ENCODE measurements around the gene RREB1.

DNA sequence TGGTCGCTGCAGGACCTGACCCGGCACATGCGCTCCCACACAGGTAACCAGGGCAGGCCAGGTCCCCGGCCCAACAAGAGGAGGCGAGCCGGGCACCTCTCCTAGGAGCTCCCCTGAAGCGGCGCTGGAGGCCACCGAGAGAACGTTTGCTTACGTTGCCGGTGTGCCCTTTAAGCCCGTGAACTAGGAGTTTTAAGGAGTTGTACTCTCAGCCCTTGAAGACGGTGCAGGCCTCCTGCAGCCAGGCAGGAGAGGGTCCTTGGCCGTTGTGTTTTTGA lies 139.4 kb downstream of the RREB1 start:
- TF ChIP-seq, protein P1, sequence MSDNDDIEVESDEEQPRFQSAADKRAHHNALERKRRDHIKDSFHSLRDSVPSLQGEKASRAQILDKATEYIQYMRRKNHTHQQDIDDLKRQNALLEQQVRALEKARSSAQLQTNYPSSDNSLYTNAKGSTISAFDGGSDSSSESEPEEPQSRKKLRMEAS (IDR thresholded peaks at IDR 0.05; ENCODE audit: insufficient read depth, insufficient read length), result no peak
- TF ChIP-seq, protein P2, sequence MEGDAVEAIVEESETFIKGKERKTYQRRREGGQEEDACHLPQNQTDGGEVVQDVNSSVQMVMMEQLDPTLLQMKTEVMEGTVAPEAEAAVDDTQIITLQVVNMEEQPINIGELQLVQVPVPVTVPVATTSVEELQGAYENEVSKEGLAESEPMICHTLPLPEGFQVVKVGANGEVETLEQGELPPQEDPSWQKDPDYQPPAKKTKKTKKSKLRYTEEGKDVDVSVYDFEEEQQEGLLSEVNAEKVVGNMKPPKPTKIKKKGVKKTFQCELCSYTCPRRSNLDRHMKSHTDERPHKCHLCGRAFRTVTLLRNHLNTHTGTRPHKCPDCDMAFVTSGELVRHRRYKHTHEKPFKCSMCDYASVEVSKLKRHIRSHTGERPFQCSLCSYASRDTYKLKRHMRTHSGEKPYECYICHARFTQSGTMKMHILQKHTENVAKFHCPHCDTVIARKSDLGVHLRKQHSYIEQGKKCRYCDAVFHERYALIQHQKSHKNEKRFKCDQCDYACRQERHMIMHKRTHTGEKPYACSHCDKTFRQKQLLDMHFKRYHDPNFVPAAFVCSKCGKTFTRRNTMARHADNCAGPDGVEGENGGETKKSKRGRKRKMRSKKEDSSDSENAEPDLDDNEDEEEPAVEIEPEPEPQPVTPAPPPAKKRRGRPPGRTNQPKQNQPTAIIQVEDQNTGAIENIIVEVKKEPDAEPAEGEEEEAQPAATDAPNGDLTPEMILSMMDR (IDR thresholded peaks at IDR 0.05; ENCODE audit: extremely low read depth in 1 of 2, insufficient read depth in 1 of 2, low read depth in 1 of 2, low read length in 2 of 2), result no peak
- TF ChIP-seq POLR2AphosphoS5 (IDR thresholded peaks at IDR 0.05; ENCODE audit: insufficient read depth, low read depth, low read length), result no peak
- no peak for TF ChIP-seq EZH2 (IDR thresholded peaks at IDR 0.05; ENCODE audit: borderline replicate concordance, low read depth, low read length, severe bottlenecking)
- no peak for TF ChIP-seq POLR2A (IDR thresholded peaks at IDR 0.05; ENCODE audit: low read depth, low read length)

All from endothelial cell of umbilical vein (primary cell).